SJSA1 (cell line): Measurements from ENCODE around the gene FNDC3B. TPM values are rescaled to one million over a fixed set of nuclear protein-coding genes. Genes with fewer than 3 reads are reported as not detected.

ENCODE experiments used
- DNase-seq, 2 experiments: peaks; one replicate each; pipeline ENCODE4 v3.0.0-alpha.2; 2015 to 2020; ENCODE audit warnings: low spot score in 2 of 2, low read depth in 1 of 2
- H3K27ac ChIP-seq: fragments of 250-450 bp; sonication (Bioruptor Pico); 2 replicates; pipeline ENCODE4 v1.5.1; 2020; ENCODE audit warnings: mild to moderate bottlenecking, moderate library complexity
- H3K27me3 ChIP-seq: fragments of 250-450 bp; sonication (Bioruptor Pico); replicated peaks from 2 replicates; pipeline ENCODE4 v1.5.1; 2020; ENCODE audit warnings: mild to moderate bottlenecking, moderate library complexity
- H3K36me3 ChIP-seq: fragments of 250-450 bp; sonication (Bioruptor Pico); 2 replicates; pipeline ENCODE4 v1.5.1; 2020; ENCODE audit warnings: mild to moderate bottlenecking
- H3K4me1 ChIP-seq: fragments of 250-450 bp; sonication (Bioruptor Pico); replicated peaks from 2 replicates; pipeline ENCODE4 v1.6.1; 2021; ENCODE audit warnings: mild to moderate bottlenecking
- H3K4me3 ChIP-seq: fragments of 250-450 bp; sonication (Bioruptor Pico); 2 replicates; pipeline ENCODE4 v1.5.1; 2020; ENCODE audit warnings: mild to moderate bottlenecking
- H3K9me3 ChIP-seq: fragments of 250-450 bp; sonication (Bioruptor Pico); replicated peaks from 2 replicates; pipeline ENCODE4 v1.5.1; 2020; ENCODE audit warnings: mild to moderate bottlenecking
- total RNA-seq: library from RNA; depleted of rRNA; stranded (reverse); fragments of >200 nt; shearing (Covaris generic); gene quantifications from 2 replicates; pipeline ENCODE4 v1.2.3, GENCODE V29; 2014

Gene FNDC3B
- total RNA-seq, 1 experiment from 2014 or later, result 73.4 TPM

GRCh38 chr3:172120912-172121311 lies 81.5 kb downstream of the FNDC3B start:
- peaks cover 81% of the 10 kb centered on the region for H3K36me3 ChIP-seq

DNA sequence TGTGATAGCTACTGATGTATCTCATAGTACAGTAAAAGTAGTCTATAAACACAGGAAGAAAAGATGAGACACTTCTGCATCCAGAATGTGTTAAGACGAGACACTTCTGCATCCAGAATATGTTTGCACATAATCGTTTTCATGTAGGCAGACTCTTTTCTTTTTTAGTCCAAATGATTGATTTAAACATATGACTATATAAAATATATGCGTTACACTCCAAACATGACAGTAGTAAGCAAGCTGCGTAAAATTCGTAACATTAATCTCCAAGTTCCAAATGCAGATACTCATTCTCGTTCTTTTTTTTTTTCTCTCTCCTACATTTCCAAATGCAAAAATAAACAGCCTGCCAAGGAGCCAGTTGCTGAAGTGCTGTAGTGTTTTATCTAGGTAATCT lies 82.6 kb downstream of the FNDC3B start:
- no peak for DNase-seq
- Histone ChIP-seq H3K36me3 (peaks cover 81% of the 10 kb centered on the region), H3K9me3 (no peaks in the 10 kb centered on the region), H3K4me3 (no peak overlapping the region), H3K27ac (no peak overlapping the region), H3K27me3 (no peaks in the 10 kb centered on the region), H3K4me1 (peaks cover 20% of the 10 kb centered on the region)

More at GRCh38 chr3:172120912-172121311, 81.5 kb downstream of the FNDC3B start:
- no peak overlapping the region for H3K27ac ChIP-seq
- DNase-seq, result no peak
- H3K27me3 ChIP-seq, result no peaks in the 10 kb centered on the region
- no peaks in the 10 kb centered on the region for H3K9me3 ChIP-seq
- H3K4me1 ChIP-seq, result peaks cover 9% of the 10 kb centered on the region
- no peak overlapping the region for H3K4me3 ChIP-seq

DNA sequence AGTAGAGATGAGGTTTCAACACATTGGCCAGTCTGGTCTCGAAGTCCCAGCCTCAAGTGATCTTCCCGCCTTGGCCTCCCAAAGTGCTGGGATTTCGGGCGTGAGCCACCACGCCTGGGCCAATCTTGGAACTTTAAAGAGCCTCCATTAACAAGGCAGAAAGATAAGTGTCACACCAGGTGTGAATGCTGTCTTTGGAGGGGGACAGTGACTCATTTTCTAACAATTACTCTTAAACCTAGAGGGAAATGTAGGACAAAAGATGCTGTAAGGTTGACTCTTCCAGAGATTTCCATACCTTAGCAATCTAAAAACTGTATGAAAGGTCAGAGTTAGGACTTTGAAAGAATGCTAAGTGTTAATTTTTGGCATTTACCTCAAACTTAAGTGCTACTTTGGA lies 84.9 kb downstream of the FNDC3B start:
- H3K27me3 ChIP-seq, result no peaks in the 10 kb centered on the region
- no peaks in the 10 kb centered on the region for H3K9me3 ChIP-seq
- no peak overlapping the region for H3K27ac ChIP-seq
- H3K4me1 ChIP-seq, result peaks cover 35% of the 10 kb centered on the region
- peaks cover 69% of the 10 kb centered on the region for H3K36me3 ChIP-seq
- H3K4me3 ChIP-seq, result no peak overlapping the region
- no peak for DNase-seq

- Histone ChIP-seq H3K4me1 (peaks cover 40% of the 10 kb centered on the region), H3K36me3 (peaks cover 61% of the 10 kb centered on the region), H3K27me3 (no peaks in the 10 kb centered on the region), H3K4me3 (no peak overlapping the region), H3K27ac (no peak overlapping the region; the same call in 1 of the 2 replicates), H3K9me3 (no peaks in the 10 kb centered on the region)
- no peak for DNase-seq
Measured at GRCh38 chr3:172125053-172125452, 85.7 kb downstream of the FNDC3B start.

DNA sequence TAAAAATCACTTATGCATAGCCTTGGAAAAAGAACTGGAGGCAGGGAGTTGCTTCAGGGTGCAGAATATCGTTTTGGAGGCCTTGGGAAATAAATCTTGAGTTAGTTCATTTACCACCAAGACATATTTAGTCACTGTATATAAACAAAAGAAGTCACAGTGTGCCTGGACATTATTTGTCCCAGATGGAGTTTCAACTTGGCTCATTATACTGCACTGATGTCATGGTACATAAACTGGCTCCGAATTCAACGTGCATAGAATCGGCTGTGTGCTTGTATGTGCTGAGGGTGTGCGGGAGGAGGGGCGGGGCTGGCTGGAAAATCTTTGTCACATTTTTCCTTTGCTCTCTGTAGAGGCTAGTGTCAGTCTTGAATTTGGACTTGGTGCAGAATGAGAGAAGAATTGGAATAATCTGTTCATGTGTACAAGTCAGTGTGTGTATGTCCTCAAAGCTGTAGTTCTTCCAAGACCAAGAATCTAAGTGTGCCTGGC lies 86.6 kb downstream of the FNDC3B start:
- peaks cover 58% of the 10 kb centered on the region for H3K36me3 ChIP-seq
- H3K4me3 ChIP-seq, result no peak overlapping the region
- H3K27me3 ChIP-seq, result no peaks in the 10 kb centered on the region
- peak; percentile 48 to 62 for DNase-seq
- peak overlapping the region; percentile 20; the same call in 1 of the 2 replicates for H3K27ac ChIP-seq
- no peaks in the 10 kb centered on the region for H3K9me3 ChIP-seq
- H3K4me1 ChIP-seq, result peaks cover 49% of the 10 kb centered on the region

GRCh38 chr3:172126741-172127140 lies 87.4 kb downstream of the FNDC3B start:
- peaks cover 49% of the 10 kb centered on the region for H3K4me1 ChIP-seq
- H3K27me3 ChIP-seq, result no peaks in the 10 kb centered on the region
- no peak overlapping the region; the same call in 1 of the 2 replicates for H3K27ac ChIP-seq
- no peak overlapping the region for H3K4me3 ChIP-seq
- H3K9me3 ChIP-seq, result no peaks in the 10 kb centered on the region
- DNase-seq, result no peak
- peaks cover 56% of the 10 kb centered on the region for H3K36me3 ChIP-seq

DNA sequence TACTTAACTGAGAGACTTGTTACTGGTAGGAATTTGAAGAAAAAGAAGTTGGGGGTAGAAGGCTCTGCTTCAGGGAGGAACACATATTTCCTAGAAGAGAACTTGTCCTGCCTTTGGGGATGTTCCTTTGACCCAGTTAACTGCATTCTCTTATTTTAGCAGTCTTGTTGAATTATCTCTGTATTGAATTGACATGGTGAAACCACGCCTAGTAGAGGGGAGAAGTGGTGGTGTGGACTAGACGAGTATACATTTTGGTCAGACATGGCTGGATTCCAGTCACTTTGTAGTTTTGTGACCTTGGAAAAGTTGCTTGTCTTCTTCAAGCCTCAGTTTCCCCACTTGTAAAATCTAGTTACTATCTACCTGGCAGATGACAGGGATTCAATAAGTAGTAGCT lies 87.8 kb downstream of the FNDC3B start:
- Histone ChIP-seq H3K9me3 (no peaks in the 10 kb centered on the region), H3K4me1 (peaks cover 49% of the 10 kb centered on the region), H3K27ac (no peak overlapping the region), H3K36me3 (peaks cover 57% of the 10 kb centered on the region), H3K4me3 (no peak overlapping the region), H3K27me3 (no peaks in the 10 kb centered on the region)
- DNase-seq, result no peak

DNA sequence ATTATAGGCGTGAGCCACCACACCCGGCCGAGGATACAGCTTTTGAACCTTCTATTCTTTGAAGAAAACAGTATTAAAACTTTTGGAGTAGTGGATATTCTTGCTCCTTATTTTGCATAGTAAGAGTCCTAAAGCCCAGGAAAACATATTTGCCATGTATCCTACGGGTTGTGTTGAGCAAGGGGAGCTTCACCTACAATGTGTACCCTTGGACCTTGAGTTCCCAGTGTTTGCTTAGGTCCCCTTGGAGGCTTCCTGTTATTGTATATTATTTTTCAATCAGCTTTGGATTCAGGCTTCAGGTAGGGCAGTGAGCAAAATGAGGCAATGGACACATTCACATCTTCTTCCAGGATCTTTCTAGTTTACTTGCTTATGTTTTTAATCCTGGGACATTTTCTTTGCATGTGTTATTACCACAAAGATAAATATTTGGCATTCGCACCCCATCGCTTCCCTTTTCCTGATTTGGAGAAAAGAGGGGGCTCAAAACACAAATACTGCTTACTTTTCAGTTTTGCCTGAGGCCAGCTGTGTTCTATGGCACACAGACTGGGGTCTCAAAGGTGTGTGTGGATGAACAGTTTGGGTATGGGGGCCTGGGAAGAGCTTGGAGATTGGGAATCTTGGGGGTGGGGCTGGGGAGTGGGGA lies 88.7 kb downstream of the FNDC3B start:
- DNase-seq, result no peak
- Histone ChIP-seq H3K4me3 (no peak overlapping the region), H3K9me3 (no peaks in the 10 kb centered on the region), H3K36me3 (peaks cover 51% of the 10 kb centered on the region), H3K4me1 (peaks cover 49% of the 10 kb centered on the region), H3K27ac (no peak overlapping the region), H3K27me3 (no peaks in the 10 kb centered on the region)

- peaks cover 47% of the 10 kb centered on the region for H3K36me3 ChIP-seq
- H3K4me3 ChIP-seq, result no peak overlapping the region
- H3K27ac ChIP-seq, result no peak overlapping the region
- peaks cover 49% of the 10 kb centered on the region for H3K4me1 ChIP-seq
- no peaks in the 10 kb centered on the region for H3K9me3 ChIP-seq
- DNase-seq, result no peak
- H3K27me3 ChIP-seq, result no peaks in the 10 kb centered on the region
Measured at GRCh38 chr3:172128858-172129257, 89.5 kb downstream of the FNDC3B start.

- Histone ChIP-seq H3K36me3 (peaks cover 45% of the 10 kb centered on the region), H3K27ac (peak overlapping the region; percentile 10), H3K27me3 (no peaks in the 10 kb centered on the region), H3K4me3 (no peak overlapping the region), H3K4me1 (peaks cover 49% of the 10 kb centered on the region), H3K9me3 (no peaks in the 10 kb centered on the region)
- no peak for DNase-seq
Measured at GRCh38 chr3:172129498-172129849, 90.1 kb downstream of the FNDC3B start.

DNA sequence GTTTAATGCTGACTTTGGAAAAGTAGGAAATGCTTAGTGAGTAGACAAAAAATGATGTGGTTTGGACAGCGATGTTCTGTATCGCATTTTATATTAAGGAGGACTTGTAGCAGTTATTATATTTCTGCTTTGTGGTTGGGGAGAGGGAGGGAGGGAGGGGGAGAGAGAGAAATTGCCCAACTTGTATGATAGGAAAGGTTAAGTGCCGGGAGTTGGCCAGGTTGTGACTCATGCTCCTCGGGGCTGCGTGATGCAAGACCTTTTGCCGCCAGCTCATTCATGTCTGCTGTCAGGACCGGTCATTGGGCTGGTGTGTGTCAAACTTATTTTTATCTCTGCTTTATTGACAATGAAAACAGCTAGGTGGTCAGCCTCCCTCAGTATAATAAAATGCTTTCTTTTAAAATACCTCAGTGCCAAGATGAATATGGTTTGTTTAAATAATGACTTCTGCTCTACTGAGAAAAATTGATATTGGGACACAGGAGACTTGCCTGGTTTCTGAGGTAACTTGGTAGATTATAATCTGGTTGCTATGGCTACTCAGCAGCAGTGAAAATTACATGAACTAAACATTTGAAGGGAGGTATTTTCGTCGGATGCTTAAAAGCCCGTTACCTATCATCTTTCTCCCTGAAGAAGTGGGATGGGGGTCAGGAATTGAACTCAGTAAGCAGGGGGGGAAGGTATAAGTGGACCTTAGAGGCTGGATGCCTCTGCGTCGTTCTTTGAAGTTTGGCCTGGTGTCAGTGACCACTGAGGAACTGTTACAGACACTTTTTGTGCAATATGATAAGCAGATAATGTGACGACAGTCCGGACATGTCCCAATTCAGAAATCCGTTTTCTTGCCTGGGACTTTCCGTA lies 90.7 kb downstream of the FNDC3B start:
- no peak overlapping the region for H3K4me3 ChIP-seq
- H3K27me3 ChIP-seq, result no peaks in the 10 kb centered on the region
- H3K27ac ChIP-seq, result peak overlapping the region; percentile 86
- H3K9me3 ChIP-seq, result no peaks in the 10 kb centered on the region
- DNase-seq, result peak; percentile 81 to 94
- H3K36me3 ChIP-seq, result peaks cover 44% of the 10 kb centered on the region
- H3K4me1 ChIP-seq, result peaks cover 50% of the 10 kb centered on the region

DNA sequence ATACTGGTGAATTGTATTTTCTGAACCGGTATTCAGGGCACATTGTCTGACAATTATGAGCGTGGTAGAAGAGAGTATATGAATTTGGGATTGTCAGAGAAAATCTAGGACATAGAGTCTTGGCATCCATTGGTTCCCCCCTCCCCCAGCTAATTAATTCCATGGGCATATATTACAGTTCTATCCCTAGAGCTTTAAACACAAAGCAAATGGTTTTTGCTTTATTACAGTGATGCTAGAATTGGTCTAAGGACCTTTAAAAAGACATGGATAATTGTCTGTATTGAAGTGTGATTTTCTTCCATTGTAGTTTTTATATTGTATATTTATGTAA lies 91.3 kb downstream of the FNDC3B start:
- Histone ChIP-seq H3K4me1 (peaks cover 50% of the 10 kb centered on the region), H3K27ac (peak overlapping the region; percentile 86), H3K36me3 (peaks cover 44% of the 10 kb centered on the region), H3K27me3 (no peaks in the 10 kb centered on the region), H3K4me3 (no peak overlapping the region), H3K9me3 (no peaks in the 10 kb centered on the region)
- no peak for DNase-seq

GRCh38 chr3:172131746-172132145 lies 92.4 kb downstream of the FNDC3B start:
- H3K4me3 ChIP-seq, result no peak overlapping the region
- H3K4me1 ChIP-seq, result peaks cover 45% of the 10 kb centered on the region
- H3K27ac ChIP-seq, result no peak overlapping the region
- H3K9me3 ChIP-seq, result no peaks in the 10 kb centered on the region
- H3K27me3 ChIP-seq, result no peaks in the 10 kb centered on the region
- no peak for DNase-seq
- H3K36me3 ChIP-seq, result peaks cover 39% of the 10 kb centered on the region

- Histone ChIP-seq H3K4me3 (no peak overlapping the region), H3K4me1 (peaks cover 43% of the 10 kb centered on the region), H3K27ac (no peak overlapping the region), H3K27me3 (no peaks in the 10 kb centered on the region), H3K36me3 (peaks cover 36% of the 10 kb centered on the region), H3K9me3 (no peaks in the 10 kb centered on the region)
- DNase-seq, result no peak
Measured at GRCh38 chr3:172132159-172132586, 92.8 kb downstream of the FNDC3B start.
